Hepatocyte (in vitro differentiated cells): ENCODE measurements around the gene GNA14.

ENCODE experiments used
- EZH2 ChIP-seq: fragments of 200-600 bp; sonication (generic); IDR thresholded peaks from 2 replicates; pipeline ENCODE4 v1.6.1; 2016; ENCODE audit warnings: antibody characterized with exemption, mild to moderate bottlenecking, borderline replicate concordance
- TF ChIP-seq, protein P1 (sequence below): fragments of 200-600 bp; sonication (generic); IDR thresholded peaks from 2 replicates; pipeline ENCODE4 v1.5.1; 2016; ENCODE audit warnings: antibody characterized with exemption, mild to moderate bottlenecking; ENCODE audit not compliant: poor library complexity

DNA sequence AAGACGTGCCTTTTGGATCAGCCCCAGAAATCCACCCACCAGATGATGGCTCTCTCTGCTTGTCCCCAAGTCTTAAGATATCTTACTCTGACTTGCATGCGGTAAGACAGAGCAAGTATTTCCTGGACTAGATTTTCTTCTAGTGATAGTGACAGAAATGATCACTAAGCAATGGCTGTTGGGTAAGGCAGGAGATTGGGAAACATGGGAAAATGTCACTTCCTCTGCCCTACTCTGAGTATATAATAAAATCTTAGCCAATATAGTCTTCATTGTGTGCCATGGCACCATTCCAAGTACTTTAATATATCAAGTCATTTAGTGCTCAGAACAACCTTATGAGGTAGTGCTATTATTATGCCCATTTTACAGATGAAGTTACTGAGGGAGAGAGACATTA, 31.0 kb upstream of the GNA14 start:
- TF ChIP-seq, protein P1, sequence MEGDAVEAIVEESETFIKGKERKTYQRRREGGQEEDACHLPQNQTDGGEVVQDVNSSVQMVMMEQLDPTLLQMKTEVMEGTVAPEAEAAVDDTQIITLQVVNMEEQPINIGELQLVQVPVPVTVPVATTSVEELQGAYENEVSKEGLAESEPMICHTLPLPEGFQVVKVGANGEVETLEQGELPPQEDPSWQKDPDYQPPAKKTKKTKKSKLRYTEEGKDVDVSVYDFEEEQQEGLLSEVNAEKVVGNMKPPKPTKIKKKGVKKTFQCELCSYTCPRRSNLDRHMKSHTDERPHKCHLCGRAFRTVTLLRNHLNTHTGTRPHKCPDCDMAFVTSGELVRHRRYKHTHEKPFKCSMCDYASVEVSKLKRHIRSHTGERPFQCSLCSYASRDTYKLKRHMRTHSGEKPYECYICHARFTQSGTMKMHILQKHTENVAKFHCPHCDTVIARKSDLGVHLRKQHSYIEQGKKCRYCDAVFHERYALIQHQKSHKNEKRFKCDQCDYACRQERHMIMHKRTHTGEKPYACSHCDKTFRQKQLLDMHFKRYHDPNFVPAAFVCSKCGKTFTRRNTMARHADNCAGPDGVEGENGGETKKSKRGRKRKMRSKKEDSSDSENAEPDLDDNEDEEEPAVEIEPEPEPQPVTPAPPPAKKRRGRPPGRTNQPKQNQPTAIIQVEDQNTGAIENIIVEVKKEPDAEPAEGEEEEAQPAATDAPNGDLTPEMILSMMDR, result no peak
- TF ChIP-seq EZH2, result no peak
